Stomach (tissue), 4 donors: ENCODE data around the gene SMC2.

Source experiments
- EP300 ChIP-seq: sonication (generic); formaldehyde crosslinking; IDR thresholded peaks from one replicate; pipeline ENCODE4 v1.6.1; 2017; ENCODE audit warnings: antibody characterized with exemption
- POLR2A ChIP-seq, 4 donors: fragments of 450-650 bp; IDR thresholded peaks; one replicate each; pipeline ENCODE4 v1.6.1; 2016; ENCODE audit warnings: antibody characterized with exemption in 4 of 4, control low read depth in 2 of 4, mild to moderate bottlenecking in 1 of 4, moderate library complexity in 1 of 4
- TF ChIP-seq, protein P1 (sequence below), 7 experiments: fragments of 450-650 bp in 4 of 7; fragments of 200-600 bp in 3 of 7; sonication (generic) in 3 of 7; IDR thresholded peaks; one replicate each; pipeline ENCODE4 v1.5.1; 2016 to 2019; ENCODE audit warnings: antibody characterized with exemption in 7 of 7, control low read depth in 2 of 7, mild to moderate bottlenecking in 1 of 7

DNA sequence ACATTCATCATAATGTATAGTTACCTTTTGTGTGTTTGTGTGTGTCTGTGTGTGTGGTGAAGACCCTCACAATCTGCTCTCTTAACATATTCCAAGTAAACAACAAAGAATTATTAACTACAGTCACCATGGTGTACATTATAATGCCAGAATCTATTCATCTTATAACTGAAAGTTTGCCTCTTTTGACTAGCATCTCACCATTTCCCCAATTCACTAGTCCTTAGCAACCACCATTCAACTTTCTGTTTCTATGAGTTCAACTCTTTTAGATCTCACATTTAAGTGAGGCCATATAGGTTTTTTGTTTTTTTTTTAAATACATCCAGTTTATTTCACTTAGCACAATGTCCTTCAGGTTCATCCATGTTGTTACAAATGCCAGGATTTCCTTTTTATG is 83.6 kb downstream of the SMC2 start:
- TF ChIP-seq POLR2A (IDR thresholded peaks at IDR 0.05) (no peak), EP300 (no peak)
- TF ChIP-seq, protein P1, sequence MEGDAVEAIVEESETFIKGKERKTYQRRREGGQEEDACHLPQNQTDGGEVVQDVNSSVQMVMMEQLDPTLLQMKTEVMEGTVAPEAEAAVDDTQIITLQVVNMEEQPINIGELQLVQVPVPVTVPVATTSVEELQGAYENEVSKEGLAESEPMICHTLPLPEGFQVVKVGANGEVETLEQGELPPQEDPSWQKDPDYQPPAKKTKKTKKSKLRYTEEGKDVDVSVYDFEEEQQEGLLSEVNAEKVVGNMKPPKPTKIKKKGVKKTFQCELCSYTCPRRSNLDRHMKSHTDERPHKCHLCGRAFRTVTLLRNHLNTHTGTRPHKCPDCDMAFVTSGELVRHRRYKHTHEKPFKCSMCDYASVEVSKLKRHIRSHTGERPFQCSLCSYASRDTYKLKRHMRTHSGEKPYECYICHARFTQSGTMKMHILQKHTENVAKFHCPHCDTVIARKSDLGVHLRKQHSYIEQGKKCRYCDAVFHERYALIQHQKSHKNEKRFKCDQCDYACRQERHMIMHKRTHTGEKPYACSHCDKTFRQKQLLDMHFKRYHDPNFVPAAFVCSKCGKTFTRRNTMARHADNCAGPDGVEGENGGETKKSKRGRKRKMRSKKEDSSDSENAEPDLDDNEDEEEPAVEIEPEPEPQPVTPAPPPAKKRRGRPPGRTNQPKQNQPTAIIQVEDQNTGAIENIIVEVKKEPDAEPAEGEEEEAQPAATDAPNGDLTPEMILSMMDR (IDR thresholded peaks at IDR 0.05) = no peak
